ENCODE results near the gene TLE4. TPM values are rescaled to one million over a fixed set of nuclear protein-coding genes. Genes with fewer than 3 reads are reported as not detected.
"Not testable (repeated sequence)": the region's sequence is repeated elsewhere in the genome, so short reads cannot be mapped to it uniquely, and the experiment has no call there.

The TLE4 gene
- total RNA-seq, 1 donor from 2014 or later, result 97.4 TPM

GRCh38 chr9:79537838-79538237 is 33.9 kb upstream of the TLE4 start:
- Mint-ChIP-seq H3K9me3 (ENCODE audit: unreplicated experiment) (peaks cover 4% of the 10 kb centered on the region), H3K27me3 (ENCODE audit: unreplicated experiment) (no peaks in the 10 kb centered on the region), H3K27ac (ENCODE audit: unreplicated experiment) (no peak overlapping the region), H3K36me3 (ENCODE audit: unreplicated experiment) (peaks cover 4% of the 10 kb centered on the region), H3K4me1 (ENCODE audit: low read depth, unreplicated experiment) (no peaks in the 10 kb centered on the region), H3K4me3 (ENCODE audit: unreplicated experiment) (no peak overlapping the region)
- DNase-seq, result no peak
- TF ChIP-seq CTCF (IDR thresholded peaks at IDR 0.05; ENCODE audit: partially characterized antibody, unreplicated experiment), result no peak

GRCh38 chr9:79542735-79543620 is 28.8 kb upstream of the TLE4 start:
- H3K36me3 Mint-ChIP-seq (ENCODE audit: unreplicated experiment), result peaks cover 14% of the 10 kb centered on the region
- H3K27ac Mint-ChIP-seq (ENCODE audit: unreplicated experiment), result no peak overlapping the region
- peaks cover 10% of the 10 kb centered on the region for H3K9me3 Mint-ChIP-seq (ENCODE audit: unreplicated experiment)
- no peaks in the 10 kb centered on the region for H3K4me1 Mint-ChIP-seq (ENCODE audit: low read depth, unreplicated experiment)
- no peaks in the 10 kb centered on the region for H3K27me3 Mint-ChIP-seq (ENCODE audit: unreplicated experiment)
- TF ChIP-seq CTCF (IDR thresholded peaks at IDR 0.05; ENCODE audit: partially characterized antibody, unreplicated experiment), result no peak
- H3K4me3 Mint-ChIP-seq (ENCODE audit: unreplicated experiment), result no peak overlapping the region
- DNase-seq, result no peak

- not testable (repeated sequence) for H3K4me1 Mint-ChIP-seq (ENCODE audit: low read depth, unreplicated experiment); H3K27me3 Mint-ChIP-seq (ENCODE audit: unreplicated experiment); DNase-seq; H3K4me3 Mint-ChIP-seq (ENCODE audit: unreplicated experiment); H3K9me3 Mint-ChIP-seq (ENCODE audit: unreplicated experiment); H3K27ac Mint-ChIP-seq (ENCODE audit: unreplicated experiment)
- peaks cover 12% of the 10 kb centered on the region for H3K36me3 Mint-ChIP-seq (ENCODE audit: unreplicated experiment)
Measured at GRCh38 chr9:79544375-79544774, 27.4 kb upstream of the TLE4 start.

- Mint-ChIP-seq H3K9me3 (ENCODE audit: unreplicated experiment) (peaks cover 1% of the 10 kb centered on the region), H3K27me3 (ENCODE audit: unreplicated experiment) (no peaks in the 10 kb centered on the region), H3K4me3 (ENCODE audit: unreplicated experiment) (no peak overlapping the region), H3K4me1 (ENCODE audit: low read depth, unreplicated experiment) (no peaks in the 10 kb centered on the region), H3K36me3 (ENCODE audit: unreplicated experiment) (peaks cover 7% of the 10 kb centered on the region), H3K27ac (ENCODE audit: unreplicated experiment) (no peak overlapping the region)
- no peak for TF ChIP-seq CTCF (IDR thresholded peaks at IDR 0.05; ENCODE audit: partially characterized antibody, unreplicated experiment)
- no peak for DNase-seq
Measured at GRCh38 chr9:79551586-79551985, 20.2 kb upstream of the TLE4 start.

GRCh38 chr9:79551994-79552393 is 19.8 kb upstream of the TLE4 start:
- Mint-ChIP-seq H3K27ac (ENCODE audit: unreplicated experiment) (no peak overlapping the region), H3K4me1 (ENCODE audit: low read depth, unreplicated experiment) (no peaks in the 10 kb centered on the region), H3K4me3 (ENCODE audit: unreplicated experiment) (no peak overlapping the region), H3K27me3 (ENCODE audit: unreplicated experiment) (no peaks in the 10 kb centered on the region), H3K36me3 (ENCODE audit: unreplicated experiment) (peaks cover 7% of the 10 kb centered on the region), H3K9me3 (ENCODE audit: unreplicated experiment) (no peaks in the 10 kb centered on the region)
- DNase-seq, result no peak
- TF ChIP-seq CTCF (IDR thresholded peaks at IDR 0.05; ENCODE audit: partially characterized antibody, unreplicated experiment), result no peak

Data from glutamatergic neuron (in vitro differentiated cells).